Astrocyte (in vitro differentiated cells and primary cell): ENCODE results near the gene UTY. TPM values are rescaled to one million over a fixed set of nuclear protein-coding genes. Genes with fewer than 3 reads are reported as not detected.

Experiments used
- DNase-seq: peaks from one replicate; pipeline ENCODE4 v3.0.0-alpha.2; 2010; ENCODE audit warnings: low read depth
- FAIRE-seq: peaks from 2 replicates; lab custom pipeline; 2011; peaks lifted over from hg19 to GRCh38; lab: Jason Lieb, UNC
- H2AFZ ChIP-seq: 2 replicates; pipeline ENCODE4 v1.6.0; 2012; ENCODE audit warnings: low read depth, low read length, inconsistent platforms
- H3K27ac ChIP-seq: 2 replicates; pipeline ENCODE4 v1.5.1; 2011; ENCODE audit warnings: low read depth, low read length, inconsistent platforms
- H3K27me3 ChIP-seq: 2 replicates; pipeline ENCODE4 v1.6.0; 2011; ENCODE audit warnings: low read length, inconsistent platforms; ENCODE audit not compliant: insufficient read depth
- H3K36me3 ChIP-seq: 2 replicates; pipeline ENCODE4 v1.5.1; 2011; ENCODE audit warnings: low read length, inconsistent platforms; ENCODE audit not compliant: insufficient read depth
- H3K4me1 ChIP-seq: 2 replicates; pipeline ENCODE4 v1.5.1; 2011; ENCODE audit warnings: low read length, inconsistent platforms; ENCODE audit not compliant: insufficient read depth
- H3K4me2 ChIP-seq: 2 replicates; pipeline ENCODE4 v1.6.0; 2012; ENCODE audit warnings: low read length, inconsistent platforms
- H3K4me3 ChIP-seq: 2 replicates; pipeline ENCODE4 v1.5.1; 2011; ENCODE audit warnings: low read depth, mild to moderate bottlenecking, low read length, inconsistent platforms; ENCODE audit not compliant: insufficient read depth
- H3K79me2 ChIP-seq: 2 replicates; pipeline ENCODE4 v1.6.0; 2012; ENCODE audit warnings: mild to moderate bottlenecking, low read length, inconsistent platforms; ENCODE audit not compliant: insufficient read depth
- H3K9ac ChIP-seq: 2 replicates; pipeline ENCODE4 v1.6.0; 2012; ENCODE audit warnings: mild to moderate bottlenecking, low read length, inconsistent platforms
- H3K9me3 ChIP-seq: 2 replicates; pipeline ENCODE4 v1.5.1; 2012; ENCODE audit warnings: low read depth, mild to moderate bottlenecking, low read length, inconsistent platforms; ENCODE audit not compliant: insufficient read depth
- H4K20me1 ChIP-seq: 2 replicates; pipeline ENCODE4 v1.6.0; 2012; ENCODE audit warnings: low read length, inconsistent platforms; ENCODE audit not compliant: insufficient read depth
- H3K27ac Mint-ChIP-seq: one replicate; pipeline ENCODE4 v1.8.0; 2021; ENCODE audit warnings: mild to moderate bottlenecking, mixed read lengths; ENCODE audit not compliant: unreplicated experiment
- H3K27me3 Mint-ChIP-seq: one replicate; pipeline ENCODE4 v1.8.0; 2021; ENCODE audit warnings: low read depth, mixed read lengths; ENCODE audit not compliant: unreplicated experiment
- H3K36me3 Mint-ChIP-seq: one replicate; pipeline ENCODE4 v1.8.0; 2021; ENCODE audit warnings: low read depth, mixed read lengths; ENCODE audit not compliant: unreplicated experiment
- H3K4me1 Mint-ChIP-seq: one replicate; pipeline ENCODE4 v1.8.0; 2021; ENCODE audit warnings: low read depth, mixed read lengths; ENCODE audit not compliant: unreplicated experiment
- H3K4me3 Mint-ChIP-seq: one replicate; pipeline ENCODE4 v1.8.0; 2021; ENCODE audit warnings: mild to moderate bottlenecking, moderate library complexity, mixed read lengths; ENCODE audit not compliant: unreplicated experiment
- H3K9me3 Mint-ChIP-seq: one replicate; pipeline ENCODE4 v1.8.0; 2021; ENCODE audit warnings: mild to moderate bottlenecking, mixed read lengths; ENCODE audit not compliant: unreplicated experiment
- CTCF ChIP-seq: IDR thresholded peaks from 2 replicates; pipeline ENCODE4 v1.5.1; 2011; ENCODE audit warnings: low read depth, mild to moderate bottlenecking, inconsistent platforms, low read length, moderate library complexity; ENCODE audit not compliant: insufficient read depth
- EZH2 ChIP-seq: IDR thresholded peaks from 2 replicates; pipeline ENCODE4 v1.6.1; 2012; ENCODE audit warnings: mild to moderate bottlenecking, low read length, inconsistent platforms; ENCODE audit not compliant: insufficient read depth
- total RNA-seq: library from RNA; stranded (reverse); gene quantifications from 2 replicates; pipeline ENCODE4 v1.2.1, GENCODE V29; 2021

UTY gene
- total RNA-seq, 1 donor from 2014 or later = 14.9 TPM

GRCh38 chrY:13250421-13250820 lies 229.4 kb downstream of the UTY start:
- no peaks in the 10 kb centered on the region for H3K79me2 ChIP-seq
- no peaks in the 10 kb centered on the region for H3K36me3 ChIP-seq
- H3K4me2 ChIP-seq = no peak overlapping the region
- Mint-ChIP-seq H3K4me3 (no peak overlapping the region), H3K9me3 (no peaks in the 10 kb centered on the region), H3K27ac (no peak overlapping the region), H3K36me3 (peaks cover 2% of the 10 kb centered on the region), H3K27me3 (no peaks in the 10 kb centered on the region), H3K4me1 (no peaks in the 10 kb centered on the region)
- no peaks in the 10 kb centered on the region for H4K20me1 ChIP-seq
- H3K9ac ChIP-seq = no peak overlapping the region
- no peak for FAIRE-seq
- no peaks in the 10 kb centered on the region for H3K27me3 ChIP-seq
- H3K4me3 ChIP-seq = no peak overlapping the region
- no peak overlapping the region for H3K27ac ChIP-seq
- DNase-seq = no peak
- H2AFZ ChIP-seq = no peak overlapping the region
- H3K9me3 ChIP-seq = no peaks in the 10 kb centered on the region
- TF ChIP-seq CTCF = no peak
- no peak for TF ChIP-seq EZH2
- H3K4me1 ChIP-seq = no peaks in the 10 kb centered on the region

- H3K4me1 Mint-ChIP-seq = no peaks in the 10 kb centered on the region
- Histone ChIP-seq H4K20me1 (no peaks in the 10 kb centered on the region), H3K9ac (no peak overlapping the region), H3K4me1 (no peaks in the 10 kb centered on the region), H3K27me3 (no peaks in the 10 kb centered on the region), H3K27ac (no peak overlapping the region), H3K4me2 (no peak overlapping the region), H3K9me3 (no peaks in the 10 kb centered on the region), H3K4me3 (no peak overlapping the region), H3K36me3 (no peaks in the 10 kb centered on the region), H3K79me2 (no peaks in the 10 kb centered on the region), H2AFZ (no peak overlapping the region)
- H3K9me3 Mint-ChIP-seq = no peaks in the 10 kb centered on the region
- DNase-seq (no peak), FAIRE-seq (no peak)
- no peak overlapping the region for H3K4me3 Mint-ChIP-seq
- H3K27ac Mint-ChIP-seq = no peak overlapping the region
- TF ChIP-seq CTCF = no peak
- TF ChIP-seq EZH2 = no peak
- no peaks in the 10 kb centered on the region for H3K36me3 Mint-ChIP-seq
- no peaks in the 10 kb centered on the region for H3K27me3 Mint-ChIP-seq
Observed at GRCh38 chrY:13243716-13244115, 236.1 kb downstream of the UTY start.

GRCh38 chrY:13233901-13234300 lies 245.9 kb downstream of the UTY start:
- Mint-ChIP-seq H3K4me1 (peaks cover 7% of the 10 kb centered on the region), H3K27me3 (no peaks in the 10 kb centered on the region), H3K36me3 (no peaks in the 10 kb centered on the region), H3K27ac (no peak overlapping the region), H3K9me3 (peaks cover 2% of the 10 kb centered on the region), H3K4me3 (no peak overlapping the region)
- Histone ChIP-seq H3K9ac (no peak overlapping the region), H4K20me1 (no peaks in the 10 kb centered on the region), H2AFZ (no peak overlapping the region), H3K27ac (no peak overlapping the region), H3K79me2 (no peaks in the 10 kb centered on the region), H3K4me2 (no peak overlapping the region), H3K36me3 (no peaks in the 10 kb centered on the region), H3K9me3 (no peaks in the 10 kb centered on the region), H3K4me1 (no peaks in the 10 kb centered on the region), H3K4me3 (no peak overlapping the region), H3K27me3 (no peaks in the 10 kb centered on the region)
- FAIRE-seq = no peak
- TF ChIP-seq EZH2 (no peak), CTCF (no peak)
- no peak for DNase-seq
